Activated T-helper 2 cell treated with anti-CD3 and anti-CD28 coated beads, Interferon-gamma antibody, Interleukin-2, Interleukin-4, amounts not matched to agents 10 μg/mL and 5 μg/mL and 100 μg/mL, durations not matched to agents 14 hours and 24 hours and 36 hours (primary cell): ENCODE measurements around the gene CEP43. TPM values are rescaled to one million over a fixed set of nuclear protein-coding genes. Genes with fewer than 3 reads are reported as not detected.

Source experiments
- DNase-seq: peaks from one replicate; pipeline ENCODE4 v3.0.0; 2021; ENCODE audit warnings: low spot score
- H3K27ac Mint-ChIP-seq: one replicate; pipeline ENCODE4 v1.8.0; 2021; ENCODE audit warnings: mixed read lengths
- H3K27me3 Mint-ChIP-seq: one replicate; pipeline ENCODE4 v1.8.0; 2021; ENCODE audit warnings: low read depth, mixed read lengths
- H3K36me3 Mint-ChIP-seq: one replicate; pipeline ENCODE4 v1.8.0; 2021; ENCODE audit warnings: low read depth, mixed read lengths
- H3K4me1 Mint-ChIP-seq: one replicate; pipeline ENCODE4 v1.8.0; 2021; ENCODE audit warnings: low read depth, mixed read lengths
- H3K4me3 Mint-ChIP-seq: one replicate; pipeline ENCODE4 v1.8.0; 2021; ENCODE audit warnings: low read depth, mild to moderate bottlenecking, moderate library complexity, mixed read lengths
- H3K9me3 Mint-ChIP-seq: one replicate; pipeline ENCODE4 v1.8.0; 2021; ENCODE audit warnings: mixed read lengths
- intact Hi-C: fragments of 100-400 bp; cut with micrococcal nuclease; formaldehyde crosslinking; loops from one replicate; pipeline ENCODE4 v1.15.1; 2023
- total RNA-seq: library from RNA; stranded (reverse); gene quantifications from 2 replicates; pipeline ENCODE4 v1.2.3, GENCODE V29; 2022

Gene CEP43
- total RNA-seq, 1 donor from 2014 or later = 18.1 TPM

- peaks cover 19% of the 10 kb centered on the region for H3K36me3 Mint-ChIP-seq
- intact Hi-C loops = loop anchor here (1.0 to 10.0 kb wide), 2 partner anchors 13 to 1329 kb away; no protein-coding TSS in a partner anchor
- H3K9me3 Mint-ChIP-seq = no peaks in the 10 kb centered on the region
- no peaks in the 10 kb centered on the region for H3K27me3 Mint-ChIP-seq
- DNase-seq = no peak
- H3K27ac Mint-ChIP-seq = peak overlapping the region; percentile 76
- H3K4me1 Mint-ChIP-seq = peaks cover 75% of the 10 kb centered on the region
- peak overlapping the region; percentile 96 for H3K4me3 Mint-ChIP-seq
Observed at GRCh38 chr6:166955865-166956443, 43.2 kb upstream of the CEP43 start.

GRCh38 chr6:166956444-166957086 is 42.6 kb upstream of the CEP43 start, which contains the start of gene RNASET2:
Gene RNASET2 (minus strand): TSS chr6:166956550. CDS start chr6:166956182, 368 bp downstream.
- H3K4me1 Mint-ChIP-seq = peaks cover 69% of the 10 kb centered on the region
- H3K4me3 Mint-ChIP-seq = peak within 1 kb of the TSS; percentile 96
- H3K27me3 Mint-ChIP-seq = no peaks in the 10 kb centered on the region
- peaks cover 19% of the 10 kb centered on the region for H3K36me3 Mint-ChIP-seq
- H3K27ac Mint-ChIP-seq = peak within 1 kb of the TSS; percentile 99
- intact Hi-C loops = loop anchor here (1.0 to 10.0 kb wide), 3 partner anchors 43 to 1328 kb away; partner anchors contain the start of gene CEP43
- no peaks in the 10 kb centered on the region for H3K9me3 Mint-ChIP-seq
- DNase-seq = peak; percentile 97

DNA sequence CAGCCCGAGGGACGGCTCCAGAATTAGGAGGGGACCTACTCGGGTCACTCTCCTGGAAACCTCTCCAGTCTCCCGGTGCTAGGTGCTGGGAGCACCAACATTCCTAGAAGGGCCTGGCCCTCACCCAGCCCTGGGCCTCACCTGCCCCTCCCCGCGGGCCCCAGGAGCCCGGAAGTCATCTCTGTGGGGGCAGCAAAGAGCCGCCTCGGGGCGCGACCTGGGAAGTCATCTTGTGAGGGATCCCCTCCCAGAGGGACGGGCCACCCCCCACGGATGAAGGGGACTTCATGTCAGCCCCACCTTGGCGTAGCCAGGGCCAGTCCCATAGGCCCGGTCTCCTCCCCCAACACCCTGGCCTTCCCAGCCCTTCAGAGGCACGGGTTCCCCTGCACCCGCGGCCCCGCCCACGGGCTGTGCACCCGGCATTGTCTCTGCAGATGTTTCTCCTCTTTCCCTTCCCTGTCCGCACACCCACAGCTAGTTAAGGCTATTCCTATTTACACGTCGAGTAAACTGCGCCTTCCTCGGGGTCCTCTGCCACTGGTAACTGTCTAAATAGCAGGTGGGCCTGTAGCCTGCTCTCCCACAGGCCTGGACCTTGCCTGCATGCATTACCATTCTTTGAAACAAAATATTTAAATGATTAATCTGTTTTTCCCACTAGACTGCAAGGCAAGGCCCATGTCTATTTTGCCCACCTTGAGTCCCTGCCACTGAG is 42.0 kb upstream of the CEP43 start:
- H3K36me3 Mint-ChIP-seq = peaks cover 16% of the 10 kb centered on the region
- H3K4me3 Mint-ChIP-seq = peak overlapping the region; percentile 96
- no peaks in the 10 kb centered on the region for H3K27me3 Mint-ChIP-seq
- H3K27ac Mint-ChIP-seq = peak overlapping the region; percentile 99
- peak; percentile 45 for DNase-seq
- intact Hi-C loops = loop anchor here (1.0 to 10.0 kb wide), 3 partner anchors 42 to 1328 kb away; partner anchors contain the start of gene CEP43
- H3K9me3 Mint-ChIP-seq = no peaks in the 10 kb centered on the region
- H3K4me1 Mint-ChIP-seq = peaks cover 63% of the 10 kb centered on the region

- H3K27ac Mint-ChIP-seq = peak overlapping the region; percentile 99
Observed at GRCh38 chr6:166957805-166958076, 41.5 kb upstream of the CEP43 start.

DNA sequence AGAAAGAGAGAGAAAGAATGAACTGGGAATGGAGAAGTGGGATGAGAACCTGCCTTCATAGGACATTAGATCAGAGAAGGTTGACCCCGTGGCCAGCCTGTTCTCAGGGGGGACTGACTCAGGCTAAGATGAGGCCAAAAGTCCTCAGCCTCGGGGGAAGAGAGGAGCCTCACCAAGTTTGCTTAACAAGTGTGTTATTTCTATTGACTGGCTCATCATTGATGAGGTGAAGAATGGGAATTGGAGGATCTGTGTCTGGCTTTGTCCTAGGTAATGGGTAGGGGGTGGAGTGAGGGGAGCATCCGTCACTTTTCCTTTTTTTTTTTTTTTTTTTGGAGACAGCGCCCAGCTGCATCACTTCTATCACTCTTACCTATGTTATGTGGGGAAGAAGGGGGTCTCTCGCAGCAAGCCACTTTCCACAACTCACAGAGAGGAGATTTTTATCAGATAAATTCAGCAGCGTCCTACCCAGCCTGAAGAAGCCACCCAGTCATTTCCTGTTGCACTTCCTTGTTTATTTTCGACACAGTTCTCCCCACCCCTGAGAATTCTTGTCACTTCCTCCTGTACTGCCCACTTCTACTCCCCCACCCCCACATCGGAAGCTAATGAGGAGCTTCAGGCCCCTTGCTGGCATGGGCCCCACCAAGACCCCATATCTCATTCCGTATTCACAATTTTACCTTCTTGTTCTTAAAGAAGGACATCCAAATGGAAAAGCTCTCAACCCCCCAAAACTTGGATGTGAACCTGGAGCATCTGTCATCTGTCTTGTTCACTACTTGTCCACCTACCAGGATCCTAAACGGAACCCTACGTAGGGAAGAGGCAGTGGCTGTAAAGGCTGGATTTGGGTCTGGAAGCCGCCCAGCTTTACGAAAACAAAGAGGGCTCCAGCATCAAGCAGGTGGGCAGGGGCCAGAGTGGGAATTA is 40.0 kb upstream of the CEP43 start:
- peak overlapping the region; percentile 96 for H3K4me3 Mint-ChIP-seq
- H3K9me3 Mint-ChIP-seq = peaks cover 6% of the 10 kb centered on the region
- H3K4me1 Mint-ChIP-seq = peaks cover 44% of the 10 kb centered on the region
- intact Hi-C loops = loop anchor here (1.0 to 10.0 kb wide), 4 partner anchors 9 to 1326 kb away; no protein-coding TSS in a partner anchor
- DNase-seq = peak; percentile 52
- H3K27ac Mint-ChIP-seq = peak overlapping the region; percentile 99
- H3K36me3 Mint-ChIP-seq = peaks cover 16% of the 10 kb centered on the region
- no peaks in the 10 kb centered on the region for H3K27me3 Mint-ChIP-seq

More at GRCh38 chr6:166957805-166958076, 41.5 kb upstream of the CEP43 start:
- Mint-ChIP-seq H3K9me3 (no peaks in the 10 kb centered on the region), H3K4me3 (peak overlapping the region; percentile 96), H3K36me3 (peaks cover 15% of the 10 kb centered on the region), H3K4me1 (peaks cover 59% of the 10 kb centered on the region), H3K27me3 (no peaks in the 10 kb centered on the region)
- intact Hi-C loops = loop anchor here (1.0 to 10.0 kb wide), 3 partner anchors 42 to 1327 kb away; partner anchors contain the start of gene CEP43
- DNase-seq = no peak

DNA sequence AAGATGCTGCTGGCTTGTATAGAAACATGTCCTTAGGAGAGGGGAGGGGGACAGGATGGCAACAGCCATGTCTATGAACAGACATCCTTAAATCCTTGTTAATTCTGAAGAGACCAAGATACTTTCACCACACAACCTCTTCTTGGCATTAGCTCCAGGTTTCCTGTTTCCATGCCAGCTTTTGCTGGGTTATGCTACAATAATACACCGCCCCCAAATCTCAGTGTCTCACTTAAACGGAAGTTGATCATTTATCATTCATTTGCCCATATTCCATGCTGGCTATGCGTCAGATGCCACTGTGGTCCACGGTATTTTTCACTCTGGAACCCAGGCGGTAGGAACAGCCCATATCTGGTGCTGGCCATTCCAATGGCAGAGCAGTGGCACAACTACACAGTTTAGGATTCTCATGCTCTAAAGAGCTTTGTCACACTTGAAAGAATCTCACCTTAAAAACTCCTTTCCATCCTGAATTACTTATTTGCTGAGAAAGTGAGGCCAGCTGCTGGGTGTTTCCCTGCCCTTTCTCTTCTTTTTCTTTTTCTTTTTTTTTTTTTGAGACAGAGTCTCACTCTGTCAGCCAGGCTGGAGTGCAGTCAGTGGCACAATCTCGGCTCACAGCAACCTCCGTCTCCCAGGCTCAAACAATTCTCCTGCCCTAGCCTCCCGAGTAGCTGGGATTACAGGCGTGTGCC is 39.1 kb upstream of the CEP43 start:
- Mint-ChIP-seq H3K4me1 (peaks cover 40% of the 10 kb centered on the region), H3K4me3 (peak overlapping the region; percentile 60), H3K36me3 (peaks cover 14% of the 10 kb centered on the region), H3K9me3 (peaks cover 12% of the 10 kb centered on the region), H3K27me3 (no peaks in the 10 kb centered on the region), H3K27ac (peak overlapping the region; percentile 66)
- intact Hi-C loops = loop anchor here (1.0 to 10.0 kb wide), 4 partner anchors 9 to 1325 kb away; no protein-coding TSS in a partner anchor
- DNase-seq = no peak

DNA sequence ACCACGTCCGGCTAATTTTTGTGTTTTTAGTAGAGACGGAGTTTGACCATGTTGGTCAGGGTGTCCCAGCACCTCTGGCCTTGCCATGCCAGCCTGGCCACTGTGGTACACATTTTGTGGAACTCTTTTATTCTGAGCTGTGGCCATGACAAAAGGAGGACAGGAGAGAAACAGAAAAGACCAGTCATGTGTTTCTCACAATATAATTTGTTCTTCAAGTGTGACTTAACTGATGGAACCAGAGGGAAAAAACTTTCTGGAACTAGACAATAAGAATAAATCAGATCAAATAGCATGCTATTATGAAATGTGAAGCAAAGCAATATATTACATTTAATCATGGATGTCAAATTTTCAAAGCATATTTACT is 38.6 kb upstream of the CEP43 start:
- no peak overlapping the region for H3K27ac Mint-ChIP-seq
- DNase-seq = no peak
- peaks cover 11% of the 10 kb centered on the region for H3K36me3 Mint-ChIP-seq
- no peaks in the 10 kb centered on the region for H3K27me3 Mint-ChIP-seq
- H3K9me3 Mint-ChIP-seq = peaks cover 12% of the 10 kb centered on the region
- peaks cover 36% of the 10 kb centered on the region for H3K4me1 Mint-ChIP-seq
- H3K4me3 Mint-ChIP-seq = no peak overlapping the region
- intact Hi-C loops = no loop called here

DNA sequence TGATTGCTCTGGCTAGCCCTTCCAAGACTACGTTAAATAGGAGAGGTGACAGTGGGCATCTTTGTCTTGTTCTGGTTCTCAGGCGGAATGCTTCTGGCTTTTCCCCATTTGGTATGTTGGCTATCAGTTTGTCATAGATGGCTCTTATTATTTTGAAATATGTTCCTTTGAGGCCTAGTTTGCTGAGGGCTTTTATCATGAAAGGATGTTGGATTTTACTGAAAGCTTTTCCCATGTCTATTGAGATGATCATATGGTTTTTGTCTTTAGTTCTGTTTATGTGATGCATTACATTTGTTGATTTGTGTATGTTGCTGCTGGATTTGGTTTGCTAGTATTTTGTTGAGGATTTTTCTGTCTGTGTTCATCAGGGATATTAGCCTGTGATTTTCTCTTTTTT is 32.9 kb upstream of the CEP43 start:
- H3K36me3 Mint-ChIP-seq = peaks cover 53% of the 10 kb centered on the region
- H3K27me3 Mint-ChIP-seq = no peaks in the 10 kb centered on the region
- peaks cover 18% of the 10 kb centered on the region for H3K4me1 Mint-ChIP-seq
- intact Hi-C loops = no loop called here
- no peak for DNase-seq
- H3K27ac Mint-ChIP-seq = no peak overlapping the region
- peaks cover 35% of the 10 kb centered on the region for H3K9me3 Mint-ChIP-seq
- H3K4me3 Mint-ChIP-seq = no peak overlapping the region

GRCh38 chr6:166969390-166970002 is 29.7 kb upstream of the CEP43 start:
- peak overlapping the region; percentile 5 for H3K4me3 Mint-ChIP-seq
- peaks cover 73% of the 10 kb centered on the region for H3K36me3 Mint-ChIP-seq
- no peaks in the 10 kb centered on the region for H3K27me3 Mint-ChIP-seq
- intact Hi-C loops = loop anchor here (1.0 kb wide), 2 partner anchors 10 to 14 kb away; no protein-coding TSS in a partner anchor
- H3K27ac Mint-ChIP-seq = peak overlapping the region; percentile 59
- H3K9me3 Mint-ChIP-seq = peaks cover 27% of the 10 kb centered on the region
- no peak for DNase-seq
- H3K4me1 Mint-ChIP-seq = peaks cover 31% of the 10 kb centered on the region

GRCh38 chr6:166970091-166970490 is 29.1 kb upstream of the CEP43 start:
- no peaks in the 10 kb centered on the region for H3K27me3 Mint-ChIP-seq
- H3K36me3 Mint-ChIP-seq = peaks cover 78% of the 10 kb centered on the region
- H3K9me3 Mint-ChIP-seq = peaks cover 23% of the 10 kb centered on the region
- H3K4me1 Mint-ChIP-seq = peaks cover 31% of the 10 kb centered on the region
- H3K4me3 Mint-ChIP-seq = no peak overlapping the region
- DNase-seq = no peak
- H3K27ac Mint-ChIP-seq = peak overlapping the region; percentile 56
- intact Hi-C loops = no loop called here

- intact Hi-C loops = no loop called here
- no peak overlapping the region for H3K4me3 Mint-ChIP-seq
- H3K27ac Mint-ChIP-seq = no peak overlapping the region
- peaks cover 31% of the 10 kb centered on the region for H3K4me1 Mint-ChIP-seq
- DNase-seq = no peak
- H3K27me3 Mint-ChIP-seq = no peaks in the 10 kb centered on the region
- peaks cover 23% of the 10 kb centered on the region for H3K9me3 Mint-ChIP-seq
- H3K36me3 Mint-ChIP-seq = peaks cover 75% of the 10 kb centered on the region
Observed at GRCh38 chr6:166970776-166971175, 28.4 kb upstream of the CEP43 start.
